HL-60/S4 (cell line): ENCODE results near the gene GALNT10.

Experiments used
- in situ Hi-C: fragments of 300-500 bp; cut with MboI; formaldehyde crosslinking; loops from 2 replicates; pipeline ENCODE4 v1.14.3; 2022; ENCODE audit warnings: low sequenced_read_pairs

Gene GALNT10

DNA sequence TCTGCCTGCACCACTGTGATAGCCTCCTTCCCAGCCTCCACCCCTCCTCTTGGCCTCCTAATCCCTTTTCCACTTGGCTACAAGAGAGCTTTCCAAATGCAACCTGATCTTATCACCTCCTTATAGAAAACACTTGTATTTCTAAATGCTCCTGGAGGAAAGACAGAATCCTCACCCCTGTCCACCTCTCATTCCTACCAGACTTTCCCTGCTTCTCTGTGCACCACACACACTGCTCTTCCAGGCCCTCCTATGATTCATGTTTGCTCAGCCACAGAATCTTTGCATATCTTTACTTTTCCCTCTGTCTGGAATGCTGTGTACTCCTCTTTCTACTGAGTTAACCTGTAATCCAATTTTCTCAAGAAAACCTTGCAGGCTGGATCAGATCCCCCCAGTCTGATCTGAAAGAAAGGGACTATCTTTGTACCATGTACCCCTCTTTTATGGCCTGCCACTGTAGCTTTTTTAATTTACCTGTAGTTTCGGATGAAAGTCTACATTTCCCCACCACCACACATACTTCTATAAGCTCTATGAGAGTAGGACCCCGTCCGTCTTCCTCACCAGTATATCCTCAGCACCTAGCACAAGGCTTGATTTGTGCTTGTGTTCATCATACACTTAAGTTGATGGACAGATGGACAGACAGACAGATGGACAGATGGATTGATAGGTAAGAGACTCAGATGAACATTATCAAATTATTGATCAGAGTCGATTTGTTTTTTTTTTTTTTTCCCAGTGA is 95.3 kb downstream of the GALNT10 start:
- in situ Hi-C loops, result no loop called here

DNA sequence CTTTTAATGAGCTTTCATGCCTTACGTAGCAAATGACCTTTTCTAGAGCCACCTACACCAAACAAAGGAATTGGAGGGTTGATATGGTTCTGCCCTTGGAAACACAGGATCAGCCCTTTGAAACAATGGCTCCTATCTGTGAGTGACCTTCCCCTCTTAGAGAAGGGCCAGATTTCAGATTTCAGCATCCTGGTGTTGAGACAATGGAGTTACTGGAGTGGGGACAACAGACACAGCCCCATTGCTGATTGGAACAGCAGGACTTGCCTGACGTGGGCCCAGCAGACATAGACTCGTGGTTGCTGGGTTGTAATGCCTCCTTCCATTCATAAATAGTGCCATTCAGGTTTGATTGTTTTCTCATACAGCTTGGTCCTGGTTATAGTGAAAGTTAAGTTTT is 96.0 kb downstream of the GALNT10 start:
- in situ Hi-C loops, result no loop called here

DNA sequence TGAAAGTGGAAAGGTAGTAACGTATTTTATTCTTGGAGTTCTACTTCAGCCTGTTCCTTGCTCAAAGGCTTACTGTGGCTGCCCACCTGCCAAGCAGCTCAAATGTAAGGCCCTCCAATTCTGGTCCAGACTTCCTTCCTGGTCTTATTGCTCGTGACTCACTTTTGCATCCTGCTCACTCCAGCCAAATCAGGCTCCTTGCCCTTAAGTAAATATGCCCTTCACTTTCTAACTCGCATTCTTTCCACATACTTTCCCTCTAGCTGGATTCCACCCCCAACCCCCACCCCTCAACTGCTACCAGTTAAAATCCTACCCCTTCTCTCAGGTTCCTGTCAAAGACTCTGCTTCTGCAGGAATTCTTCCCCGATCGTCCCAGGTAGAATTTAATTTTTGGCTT is 96.6 kb downstream of the GALNT10 start:
- in situ Hi-C loops, result no loop called here

DNA sequence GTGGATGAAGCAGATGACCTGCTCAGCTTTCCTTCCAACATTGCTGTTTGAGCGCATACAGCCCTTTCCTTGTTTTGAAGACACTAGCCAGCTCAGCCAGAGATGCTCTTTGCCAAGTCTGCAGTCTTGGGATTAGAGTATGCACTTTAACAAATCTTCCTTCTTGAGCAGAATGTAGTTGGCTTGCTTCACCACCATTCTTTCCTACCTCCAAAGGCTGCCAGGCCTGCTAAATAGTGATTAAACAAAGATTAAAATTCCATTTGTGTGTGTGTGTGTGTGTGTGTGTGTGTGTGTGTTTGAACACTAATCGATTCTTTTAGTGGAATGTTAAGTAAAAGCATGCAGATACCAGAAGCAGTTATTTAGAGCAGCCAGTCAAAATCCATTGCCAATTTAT is 97.6 kb downstream of the GALNT10 start:
- in situ Hi-C loops, result no loop called here

DNA sequence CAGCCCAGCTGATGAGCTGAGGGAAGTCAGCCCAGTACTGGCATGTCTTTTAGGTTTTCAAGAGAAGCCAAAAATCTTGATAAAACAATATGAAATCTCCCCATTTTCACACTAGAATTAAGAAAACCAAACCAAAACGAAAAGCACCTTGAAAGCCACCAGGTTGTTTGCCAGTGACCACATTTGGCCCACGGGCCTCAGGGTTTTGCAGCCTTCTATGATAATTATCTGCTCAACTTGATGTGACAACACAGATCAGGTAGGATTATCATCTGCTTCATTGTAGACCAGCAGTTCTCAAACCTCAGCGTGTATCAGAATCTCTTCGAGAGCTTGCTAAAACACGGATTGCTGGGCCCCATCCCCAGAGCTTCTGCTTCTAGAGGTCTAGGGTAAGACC is 101.4 kb downstream of the GALNT10 start:
- in situ Hi-C loops, result no loop called here

DNA sequence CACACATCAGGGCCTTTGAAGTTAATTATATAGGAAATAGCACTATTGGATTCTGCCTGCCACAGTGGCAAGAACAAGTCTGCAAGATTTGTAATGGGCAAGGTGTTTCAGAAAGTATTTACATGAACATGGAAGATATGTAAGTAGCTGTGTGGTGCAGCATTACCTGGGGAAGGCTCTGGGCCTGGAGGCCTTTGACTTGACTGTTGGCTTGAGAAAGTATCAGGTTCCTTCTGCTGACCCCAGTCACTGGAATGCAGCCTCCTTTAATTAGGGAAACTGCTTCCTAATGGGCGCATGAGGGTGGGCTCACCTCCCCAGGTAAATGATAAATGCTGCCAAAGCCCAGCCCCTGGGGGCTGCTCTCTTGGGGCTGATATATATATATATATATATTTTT is 102.7 kb downstream of the GALNT10 start:
- in situ Hi-C loops, result no loop called here

DNA sequence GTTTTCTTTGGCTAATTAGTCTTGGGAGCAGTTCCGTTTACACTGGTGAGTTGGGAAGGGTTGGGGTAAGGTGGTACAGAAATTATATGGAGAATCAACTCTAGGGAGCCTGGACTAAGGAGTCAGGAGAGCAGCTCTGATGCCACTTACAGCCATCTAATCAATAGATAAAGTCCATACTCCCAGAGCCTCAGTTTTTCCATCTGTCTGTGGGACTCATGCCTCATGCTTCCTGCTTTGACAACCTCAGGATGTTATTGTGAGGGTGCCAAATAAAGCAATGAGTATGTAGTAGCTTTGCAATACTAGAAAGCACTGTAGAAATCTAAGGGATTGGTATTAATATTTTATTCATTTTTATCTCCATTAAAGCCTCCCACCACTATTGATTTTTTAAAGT is 105.0 kb downstream of the GALNT10 start:
- in situ Hi-C loops, result no loop called here

DNA sequence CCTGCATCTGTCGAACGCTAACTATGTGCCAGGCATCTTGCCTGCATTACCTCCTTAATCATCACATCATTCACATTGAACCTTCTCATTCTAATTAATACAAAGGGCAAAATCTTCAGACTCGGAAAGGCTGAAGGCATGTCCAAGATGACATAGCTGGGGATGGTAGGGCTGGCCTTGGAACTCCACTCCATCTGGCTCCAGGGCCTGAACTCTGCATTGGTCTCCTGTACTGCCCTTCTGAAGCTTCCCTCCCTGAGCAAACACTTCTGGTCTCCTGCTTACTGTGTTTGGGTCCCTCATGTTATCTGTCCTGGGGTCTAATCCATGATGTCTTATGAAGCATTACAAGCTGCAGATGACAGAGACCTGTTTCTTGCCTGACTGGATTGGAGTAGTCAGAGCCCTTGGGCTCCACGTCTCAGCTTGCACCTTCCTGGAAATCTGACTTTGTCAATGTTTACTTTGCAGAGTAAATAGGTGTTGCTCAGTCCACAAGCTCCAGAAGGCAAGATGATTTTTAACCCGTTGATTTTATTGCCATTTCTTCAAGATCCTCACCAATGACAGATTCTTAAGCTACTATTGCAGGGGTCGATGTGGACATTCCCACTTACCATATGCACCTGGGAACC is 106.1 kb downstream of the GALNT10 start:
- in situ Hi-C loops, result no loop called here

DNA sequence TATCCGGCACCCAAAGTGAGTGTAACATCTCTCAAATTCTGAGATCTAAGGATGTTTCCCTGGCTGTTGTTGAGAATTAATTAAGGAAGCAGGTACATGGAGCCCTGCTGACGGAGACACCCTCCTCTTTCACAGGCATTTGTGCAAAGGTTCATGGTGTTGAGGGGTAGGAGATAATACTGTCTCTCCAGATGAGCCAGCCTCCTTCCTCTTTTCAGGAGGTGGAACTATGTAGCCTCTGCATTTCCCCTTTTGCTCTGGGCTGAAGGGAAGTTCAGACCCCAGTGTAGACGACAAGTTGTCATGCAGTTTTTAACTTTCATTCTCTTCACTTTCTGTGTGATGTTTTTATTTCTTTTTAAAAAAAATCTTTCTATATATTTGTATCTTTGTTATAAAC is 107.5 kb downstream of the GALNT10 start:
- in situ Hi-C loops, result no loop called here

DNA sequence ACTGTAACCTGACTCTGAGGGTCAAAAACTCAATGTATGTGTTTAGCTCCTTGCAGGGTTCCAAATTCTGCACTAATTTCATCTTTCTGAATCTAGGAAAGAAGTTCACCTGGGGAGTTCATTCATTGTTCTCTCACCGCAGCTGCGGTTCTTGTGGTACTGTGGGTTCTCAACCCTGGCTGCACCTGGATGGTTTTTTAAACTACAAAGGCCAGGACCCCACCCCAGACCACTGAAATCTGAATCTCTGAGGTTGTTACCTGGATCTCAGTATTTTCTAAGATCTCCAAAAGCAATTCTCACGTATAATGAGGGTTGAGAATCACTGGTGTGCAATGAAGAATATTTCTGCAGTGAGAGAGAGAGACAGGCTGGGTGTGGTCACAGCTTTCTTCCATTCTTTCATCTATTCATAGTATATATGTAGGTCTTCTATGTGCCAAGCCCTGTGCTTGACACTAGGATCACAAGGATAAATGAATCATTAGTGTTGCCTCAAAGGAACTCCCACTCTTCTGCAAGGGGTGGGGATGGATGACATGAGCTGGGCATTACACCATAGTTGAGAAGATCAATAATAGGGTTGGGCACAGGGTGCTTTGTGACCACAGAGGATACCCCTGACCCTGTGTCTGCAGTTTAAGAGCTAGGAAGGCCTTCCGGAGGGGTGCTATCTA is 109.8 kb downstream of the GALNT10 start:
- in situ Hi-C loops, result no loop called here

DNA sequence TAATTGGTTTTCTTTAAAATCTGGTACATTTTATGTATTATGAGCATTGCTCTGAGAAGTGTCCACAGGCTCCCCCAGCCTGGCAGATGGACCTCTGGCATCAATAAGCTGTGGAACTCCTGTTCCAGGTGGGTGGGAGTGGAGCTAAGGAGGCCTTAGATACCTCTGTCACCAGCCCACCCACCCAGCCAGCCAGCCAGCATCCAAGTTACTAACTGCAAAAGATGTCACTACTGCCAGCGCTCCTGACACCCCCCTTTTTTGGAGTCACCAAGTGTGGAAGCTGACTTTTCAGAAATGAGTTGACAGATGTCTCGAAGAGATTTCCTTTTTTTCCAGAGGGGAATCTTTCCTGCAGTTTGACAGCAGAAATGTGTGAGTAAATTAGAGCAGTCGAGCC is 111.2 kb downstream of the GALNT10 start:
- in situ Hi-C loops, result no loop called here

DNA sequence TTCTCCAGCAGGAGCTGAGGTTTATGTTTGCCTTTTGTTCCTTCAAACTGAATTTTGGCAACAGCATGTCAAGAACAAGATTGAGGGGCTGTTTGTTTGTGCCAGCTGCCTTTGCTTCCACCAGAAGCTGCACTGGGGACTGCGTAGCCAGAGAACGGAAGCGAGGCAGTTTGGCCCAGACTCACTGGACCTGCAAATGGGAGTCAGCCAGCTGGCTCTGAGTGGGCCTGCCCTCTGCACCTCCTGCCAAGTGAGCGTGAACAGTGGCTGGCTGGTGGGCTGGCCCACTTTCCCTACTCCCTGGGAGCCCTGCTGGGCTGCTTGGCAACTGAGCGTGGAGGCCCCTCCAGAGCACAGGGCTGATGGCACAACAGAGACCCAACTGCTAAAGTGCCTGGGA is 111.6 kb downstream of the GALNT10 start:
- in situ Hi-C loops, result no loop called here

DNA sequence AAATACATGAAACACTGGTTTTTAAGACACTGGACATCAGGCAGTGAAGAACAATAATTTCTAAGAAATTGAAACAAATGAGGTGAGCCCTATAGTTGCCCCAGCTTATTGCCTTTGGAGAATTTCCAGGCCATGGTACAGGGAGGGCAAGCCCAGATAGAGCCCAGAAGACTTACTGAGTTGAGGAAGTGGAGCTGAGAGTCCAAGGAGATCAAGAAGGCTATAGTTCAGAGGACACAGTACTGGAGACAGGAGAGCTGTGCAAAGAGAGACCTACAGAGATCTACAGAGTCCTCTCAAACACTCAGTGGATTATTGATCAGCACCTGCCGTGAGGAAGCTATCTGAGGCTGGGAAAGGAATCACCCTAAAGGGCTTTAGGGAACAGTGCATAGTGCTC is 112.6 kb downstream of the GALNT10 start:
- in situ Hi-C loops, result no loop called here

DNA sequence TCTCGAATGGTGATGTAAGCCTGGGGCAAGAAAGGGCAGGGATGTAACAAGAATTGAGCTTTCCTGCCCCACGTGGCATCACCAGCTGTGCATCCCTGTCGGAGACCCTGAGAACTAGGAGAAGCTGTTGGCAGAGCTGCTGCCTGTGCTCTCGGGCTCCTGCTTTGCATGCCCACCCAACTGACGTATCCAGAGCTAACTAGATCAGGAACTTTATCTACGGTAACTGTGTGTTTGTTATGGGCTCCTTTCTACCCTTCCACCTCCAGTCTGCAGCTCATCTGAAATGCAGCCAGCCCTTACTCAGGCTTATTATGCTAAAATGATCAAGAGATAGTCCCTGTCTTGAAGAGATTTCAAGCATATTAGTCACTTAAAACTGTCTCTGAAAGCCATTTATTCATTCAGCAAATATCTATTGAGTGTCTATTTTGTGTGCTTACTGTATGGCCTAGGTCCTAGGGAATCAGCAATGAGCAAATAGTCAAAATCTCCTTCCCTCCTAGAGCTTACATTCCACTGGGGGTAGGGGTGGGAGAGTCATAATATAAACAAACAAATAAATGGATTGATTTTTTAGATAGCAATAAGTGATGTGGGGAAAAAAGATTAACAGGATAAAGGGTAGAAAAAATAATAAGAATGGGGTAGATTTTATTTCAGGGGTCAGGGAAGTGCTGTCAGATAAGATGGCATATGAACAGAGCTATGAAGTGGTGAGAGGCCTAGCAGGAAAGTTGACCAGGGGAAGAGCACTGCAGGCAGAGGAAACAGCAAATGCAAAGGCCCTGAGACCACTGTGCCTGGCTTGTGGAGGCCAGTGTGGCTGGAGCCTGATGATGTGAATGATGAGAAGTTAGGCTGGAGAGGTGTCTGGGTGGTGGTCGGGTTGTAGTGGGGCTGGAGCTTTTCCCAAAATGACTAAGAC is 118.2 kb downstream of the GALNT10 start:
- in situ Hi-C loops, result no loop called here

DNA sequence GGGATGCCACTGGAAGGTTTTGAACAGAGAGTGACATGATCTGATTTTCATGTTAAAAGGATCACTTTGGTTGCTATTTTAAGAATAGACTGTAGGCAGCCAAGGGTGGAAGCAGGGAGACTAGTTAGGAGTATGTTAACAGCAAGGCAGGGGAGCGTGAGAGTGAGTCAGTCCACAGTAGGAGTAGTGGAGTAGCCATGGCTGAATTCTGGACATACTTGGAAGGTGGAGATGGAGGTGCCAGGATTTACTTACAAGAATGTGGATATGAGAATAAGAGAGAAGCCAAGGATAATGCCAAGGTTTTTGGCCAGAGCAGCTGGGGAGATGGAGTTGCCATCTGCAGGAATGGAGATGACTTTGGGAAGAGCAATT is 118.8 kb downstream of the GALNT10 start:
- in situ Hi-C loops, result no loop called here

DNA sequence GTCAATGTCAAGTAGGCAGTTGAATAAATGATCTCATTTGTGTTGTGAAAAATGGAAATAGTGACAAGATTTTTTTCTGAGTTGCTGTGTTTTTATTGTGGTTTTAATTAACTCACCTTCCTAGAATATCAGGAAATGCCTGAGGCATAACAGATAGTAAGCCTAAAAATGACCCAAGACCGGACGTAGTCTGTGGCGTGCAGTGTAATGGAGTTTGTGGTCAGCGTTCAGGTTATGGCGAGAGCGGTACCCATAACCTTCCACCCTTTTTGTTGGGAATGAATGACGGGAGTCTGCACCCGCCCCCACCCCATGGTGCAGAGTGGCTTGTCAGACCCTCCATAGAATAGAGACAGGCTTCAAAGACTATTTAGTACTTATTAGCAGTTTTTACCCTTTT is 119.3 kb downstream of the GALNT10 start:
- in situ Hi-C loops, result no loop called here

DNA sequence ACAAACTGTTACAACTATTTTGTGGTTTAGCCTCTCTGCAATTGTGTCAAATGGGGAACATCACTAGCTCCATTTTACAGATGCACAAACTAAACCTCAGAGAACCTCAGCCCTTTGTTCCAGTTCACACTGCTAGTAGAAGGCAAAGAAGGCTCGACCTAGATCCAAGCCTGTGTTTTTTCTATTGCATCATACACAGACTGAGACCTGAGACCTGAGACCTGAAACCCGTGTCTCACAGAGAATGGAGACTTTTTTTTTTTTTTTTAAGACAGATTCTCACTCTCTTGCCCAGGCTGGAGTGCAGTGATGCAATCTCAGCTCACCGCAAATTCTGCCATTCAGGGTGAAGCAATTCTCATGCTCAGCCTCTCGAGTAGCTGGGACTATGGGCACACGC is 120.8 kb downstream of the GALNT10 start:
- in situ Hi-C loops, result no loop called here

DNA sequence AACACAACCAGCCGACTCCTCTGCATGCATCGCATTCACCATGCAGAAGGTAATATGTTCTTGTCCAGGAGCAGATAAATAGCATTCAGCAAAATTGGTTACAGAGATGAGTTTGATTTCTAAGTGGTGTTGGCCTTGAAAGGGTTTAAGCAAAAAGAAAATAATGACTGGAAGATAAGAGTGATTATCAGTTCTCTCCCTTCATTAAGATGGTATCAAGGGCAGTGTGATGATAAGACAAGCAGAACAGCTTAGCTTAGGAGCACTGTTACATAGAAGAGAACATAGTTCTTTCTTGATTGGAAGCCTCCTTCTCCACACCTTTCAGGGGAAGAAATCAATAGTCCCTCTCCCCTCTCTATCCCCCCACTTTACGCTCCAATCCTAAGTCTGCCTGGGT is 121.5 kb downstream of the GALNT10 start:
- in situ Hi-C loops, result no loop called here

DNA sequence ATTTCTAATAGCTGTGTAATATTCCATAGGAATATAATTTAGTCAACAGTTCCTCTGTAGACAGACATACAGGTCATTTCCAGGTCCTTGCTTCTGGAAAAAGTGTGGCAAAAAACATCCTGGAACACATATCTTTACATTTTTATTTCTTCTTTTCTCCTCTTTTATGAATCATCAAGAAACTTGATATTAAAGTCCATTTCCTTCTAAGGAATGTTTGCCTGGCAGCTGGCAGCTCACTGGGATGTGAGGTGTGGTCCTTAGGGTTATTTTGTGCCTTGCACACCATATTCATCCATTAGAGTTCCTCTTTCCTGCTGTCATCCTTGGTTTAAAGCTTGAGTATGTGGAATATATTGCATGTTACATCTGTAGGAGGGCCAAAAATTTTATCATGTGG is 122.0 kb downstream of the GALNT10 start:
- in situ Hi-C loops, result no loop called here

DNA sequence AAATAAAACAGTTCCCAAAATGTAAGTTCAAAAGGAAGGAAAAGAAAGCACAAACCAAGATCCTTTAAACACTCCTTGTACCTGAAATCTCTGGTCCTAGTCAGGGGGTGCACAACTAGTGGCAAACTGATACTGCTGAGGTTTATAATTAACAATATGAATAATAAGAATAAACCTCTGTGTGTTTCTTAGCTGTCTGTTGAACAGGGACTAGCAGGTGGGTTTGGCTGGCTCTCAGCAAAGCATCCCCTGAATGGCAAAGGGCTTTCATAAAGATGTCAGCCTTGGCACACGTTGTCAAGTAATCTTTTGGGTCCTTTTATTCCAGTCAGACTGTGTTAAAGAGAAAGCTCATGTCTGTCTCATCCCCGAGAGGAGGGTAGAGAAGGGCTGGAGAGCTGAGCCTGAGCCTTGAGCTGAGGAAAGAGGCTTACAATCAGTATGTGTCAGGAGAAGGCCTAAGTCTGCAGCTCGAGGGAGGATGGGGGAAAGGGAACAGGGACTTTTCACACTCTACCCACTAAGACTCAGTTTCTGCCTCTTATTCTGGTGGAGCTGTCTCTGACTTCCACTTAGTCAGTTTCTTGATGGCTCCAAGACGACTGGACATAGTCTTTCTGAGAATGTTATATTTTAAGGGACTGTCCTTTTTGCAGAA is 123.0 kb downstream of the GALNT10 start:
- in situ Hi-C loops, result no loop called here

DNA sequence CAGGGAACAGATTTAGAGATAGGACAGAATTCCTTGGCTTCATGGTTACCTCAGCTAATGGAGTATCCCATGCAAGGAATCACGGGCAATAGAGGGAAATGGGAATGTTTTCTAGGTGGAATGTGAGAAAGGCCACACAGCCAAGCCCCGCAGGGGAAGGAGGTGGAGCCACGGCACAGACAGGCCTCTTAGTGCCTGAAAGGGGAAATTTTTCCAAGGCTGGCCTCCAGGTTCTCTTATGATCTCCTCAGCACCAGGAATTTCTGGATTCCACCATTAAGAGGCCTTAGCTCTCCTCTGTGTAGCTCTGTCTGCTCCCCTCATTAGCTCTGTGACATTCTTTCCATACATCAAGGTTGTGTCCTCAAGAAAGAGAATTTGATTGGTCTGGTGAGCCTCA is 124.7 kb downstream of the GALNT10 start:
- in situ Hi-C loops, result no loop called here
